ENCODE results near the gene ATP5F1E.

Gene ATP5F1E

GRCh38 chr20:59046862-59047261, 14.7 kb upstream of the ATP5F1E start:
- no peak for DNase-seq
- Mint-ChIP-seq H3K4me1 (peaks cover 9% of the 10 kb centered on the region), H3K27me3 (ENCODE audit: low read depth, poor library complexity) (peaks cover 17% of the 10 kb centered on the region), H3K36me3 (ENCODE audit: low read depth) (no peaks in the 10 kb centered on the region), H3K27ac (no peak overlapping the region), H3K4me3 (no peak overlapping the region), H3K9me3 (no peaks in the 10 kb centered on the region)
- TF ChIP-seq CTCF (IDR thresholded peaks at IDR 0.05): no peak

GRCh38 chr20:59044796-59045195, 12.7 kb upstream of the ATP5F1E start:
- Mint-ChIP-seq H3K27ac (no peak overlapping the region), H3K4me1 (peaks cover 26% of the 10 kb centered on the region), H3K9me3 (no peaks in the 10 kb centered on the region), H3K4me3 (no peak overlapping the region), H3K36me3 (ENCODE audit: low read depth) (peaks cover 17% of the 10 kb centered on the region), H3K27me3 (ENCODE audit: low read depth, poor library complexity) (peaks cover 6% of the 10 kb centered on the region)
- no peak for DNase-seq
- TF ChIP-seq CTCF (IDR thresholded peaks at IDR 0.05): no peak

- Mint-ChIP-seq H3K27me3 (ENCODE audit: low read depth, poor library complexity) (peaks cover 4% of the 10 kb centered on the region), H3K27ac (no peak overlapping the region), H3K4me1 (peaks cover 27% of the 10 kb centered on the region), H3K36me3 (ENCODE audit: low read depth) (peaks cover 17% of the 10 kb centered on the region), H3K9me3 (no peaks in the 10 kb centered on the region), H3K4me3 (no peak overlapping the region)
- no peak for TF ChIP-seq CTCF (IDR thresholded peaks at IDR 0.05)
- no peak for DNase-seq
These were observed 12.2 kb upstream of the ATP5F1E start for GRCh38 chr20:59044295-59044694.

GRCh38 chr20:59043698-59044097, 11.6 kb upstream of the ATP5F1E start:
- peaks cover 30% of the 10 kb centered on the region for H3K4me1 Mint-ChIP-seq
- H3K27ac Mint-ChIP-seq: no peak overlapping the region
- no peak for DNase-seq
- H3K9me3 Mint-ChIP-seq: no peaks in the 10 kb centered on the region
- peaks cover 17% of the 10 kb centered on the region for H3K36me3 Mint-ChIP-seq (ENCODE audit: low read depth)
- no peaks in the 10 kb centered on the region for H3K27me3 Mint-ChIP-seq (ENCODE audit: low read depth, poor library complexity)
- peak overlapping the region; percentile 66 for H3K4me3 Mint-ChIP-seq
- TF ChIP-seq CTCF (IDR thresholded peaks at IDR 0.05): no peak

- H3K36me3 Mint-ChIP-seq (ENCODE audit: low read depth): peaks cover 17% of the 10 kb centered on the region
- H3K4me3 Mint-ChIP-seq: peak overlapping the region; percentile 84
- peaks cover 30% of the 10 kb centered on the region for H3K4me1 Mint-ChIP-seq
- no peaks in the 10 kb centered on the region for H3K9me3 Mint-ChIP-seq
- no peak for TF ChIP-seq CTCF (IDR thresholded peaks at IDR 0.05)
- no peaks in the 10 kb centered on the region for H3K27me3 Mint-ChIP-seq (ENCODE audit: low read depth, poor library complexity)
- no peak overlapping the region for H3K27ac Mint-ChIP-seq
- DNase-seq: peak; percentile 90
These were observed 10.9 kb upstream of the ATP5F1E start for GRCh38 chr20:59042796-59043631.
